IPS DF 6.9 (cell line): ENCODE data around the gene SULT2A1.

ENCODE experiments used
- DNase-seq: peaks from one replicate; pipeline ENCODE4 v3.0.0-alpha.2; 2013; ENCODE audit warnings: low read depth, low spot score
- H3K27ac ChIP-seq: one replicate; pipeline ENCODE4 v1.5.1; 2013; ENCODE audit warnings: low read length, control low read depth
- H3K27me3 ChIP-seq: 2 replicates; pipeline ENCODE4 v1.6.1; 2013; ENCODE audit warnings: mild to moderate bottlenecking, low read length; ENCODE audit not compliant: control insufficient read depth, insufficient read depth
- H3K36me3 ChIP-seq: 2 replicates; pipeline ENCODE4 v1.6.1; 2013; ENCODE audit warnings: low read length; ENCODE audit not compliant: control insufficient read depth, insufficient read depth
- H3K4me1 ChIP-seq: 2 replicates; pipeline ENCODE4 v1.6.1; 2013; ENCODE audit warnings: low read length; ENCODE audit not compliant: control insufficient read depth, insufficient read depth
- H3K4me3 ChIP-seq: 2 replicates; pipeline ENCODE4 v1.5.1; 2013; ENCODE audit warnings: mild to moderate bottlenecking, low read length
- H3K9me3 ChIP-seq: 2 replicates; pipeline ENCODE4 v1.6.1; 2013; ENCODE audit warnings: low read length, inconsistent platforms; ENCODE audit not compliant: control insufficient read depth, insufficient read depth
- WGBS: extraction: QIAGEN DNeasy Blood & Tissue Kit; methylation state at CpG from one replicate; pipeline ENCODE4 v1.1.7; 2013; ENCODE audit warnings: mixed read lengths, missing lambda C conversion rate; ENCODE audit not compliant: insufficient read length, insufficient coverage; 5-methylcytosine and 5-hydroxymethylcytosine counted together

Gene SULT2A1

DNA sequence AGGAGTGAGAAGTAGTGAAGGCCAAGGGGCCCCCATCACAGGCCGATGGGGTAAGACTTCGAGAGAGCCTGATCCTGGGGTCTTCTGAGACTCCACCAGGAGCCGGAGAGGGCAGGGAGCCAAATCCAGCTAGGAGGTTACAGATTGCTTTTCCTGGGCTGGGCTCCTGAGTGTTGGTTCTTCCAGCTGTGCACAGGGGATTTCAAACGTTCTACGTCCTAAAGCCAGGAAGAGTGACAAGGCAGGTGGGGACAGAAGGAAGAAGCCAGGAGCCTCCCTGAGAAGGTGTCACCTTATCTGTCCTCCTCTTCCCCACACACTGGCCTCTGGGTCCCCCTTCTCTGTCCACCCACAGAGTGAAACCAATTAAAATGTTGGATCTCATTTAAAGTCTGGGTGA lies 43.2 kb downstream of the SULT2A1 start:
- Histone ChIP-seq H3K27me3 (no peaks in the 10 kb centered on the region), H3K27ac (no peak overlapping the region), H3K4me3 (no peak overlapping the region), H3K36me3 (no peaks in the 10 kb centered on the region), H3K9me3 (no peaks in the 10 kb centered on the region), H3K4me1 (0 out of 2 replicates have a peak, but pooled peaks cover 3% of the 10 kb centered on the region)
- no CpG with 5 or more reads among the region's 5 CpGs for WGBS
- DNase-seq, result no peak

DNA sequence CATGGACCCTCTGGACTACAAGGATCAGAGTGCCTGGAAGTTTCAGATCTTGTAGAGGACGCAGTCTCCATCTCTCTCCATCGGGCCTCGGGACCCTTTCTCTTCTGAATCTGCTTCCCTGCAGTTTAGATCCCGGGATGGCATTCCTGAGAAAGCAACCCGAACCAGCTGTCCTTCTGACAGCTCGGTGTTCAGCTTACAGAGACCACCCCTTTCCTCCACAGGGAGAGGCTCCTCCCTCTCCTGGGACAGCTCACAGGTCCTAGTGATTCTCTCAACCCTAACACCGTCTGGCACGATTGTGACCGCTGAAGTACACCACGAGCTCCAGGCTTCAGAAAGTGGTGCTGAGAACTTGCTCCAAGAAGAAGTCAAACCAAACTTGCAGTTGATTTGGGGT lies 46.2 kb downstream of the SULT2A1 start:
- WGBS, result no CpG with 5 or more reads among the region's 10 CpGs
- Histone ChIP-seq H3K9me3 (no peaks in the 10 kb centered on the region), H3K27me3 (no peaks in the 10 kb centered on the region), H3K4me3 (no peak overlapping the region; the same call in 1 of the 2 replicates), H3K4me1 (0 out of 2 replicates have a peak, but pooled peaks cover 3% of the 10 kb centered on the region), H3K36me3 (no peaks in the 10 kb centered on the region), H3K27ac (no peak overlapping the region)
- no peak for DNase-seq

DNA sequence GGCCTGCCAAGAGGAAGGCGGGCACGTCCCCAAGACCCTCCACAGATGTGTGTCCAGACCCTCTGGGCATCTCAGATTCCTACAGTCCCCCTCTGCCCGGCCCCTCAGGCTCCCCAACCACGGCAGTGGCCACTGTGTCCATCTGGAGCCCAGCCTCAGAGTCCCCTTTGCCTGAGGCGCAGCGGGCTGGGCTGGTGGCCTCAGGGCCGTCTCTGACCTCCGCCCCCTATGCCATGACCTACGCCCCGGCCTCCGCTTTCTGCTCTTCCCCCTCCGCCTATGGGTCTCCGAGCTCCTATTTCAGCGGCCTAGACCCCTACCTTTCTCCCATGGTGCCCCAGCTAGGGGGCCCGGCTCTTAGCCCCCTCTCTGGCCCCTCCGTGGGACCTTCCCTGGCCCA lies 46.7 kb downstream of the SULT2A1 start:
- H3K4me1 ChIP-seq, result 0 out of 2 replicates have a peak, but pooled peaks cover 3% of the 10 kb centered on the region
- no peaks in the 10 kb centered on the region for H3K27me3 ChIP-seq
- WGBS, result no CpG with 5 or more reads among the region's 16 CpGs
- H3K4me3 ChIP-seq, result no peak overlapping the region
- H3K36me3 ChIP-seq, result no peaks in the 10 kb centered on the region
- DNase-seq, result no peak
- no peaks in the 10 kb centered on the region for H3K9me3 ChIP-seq
- H3K27ac ChIP-seq, result no peak overlapping the region

DNA sequence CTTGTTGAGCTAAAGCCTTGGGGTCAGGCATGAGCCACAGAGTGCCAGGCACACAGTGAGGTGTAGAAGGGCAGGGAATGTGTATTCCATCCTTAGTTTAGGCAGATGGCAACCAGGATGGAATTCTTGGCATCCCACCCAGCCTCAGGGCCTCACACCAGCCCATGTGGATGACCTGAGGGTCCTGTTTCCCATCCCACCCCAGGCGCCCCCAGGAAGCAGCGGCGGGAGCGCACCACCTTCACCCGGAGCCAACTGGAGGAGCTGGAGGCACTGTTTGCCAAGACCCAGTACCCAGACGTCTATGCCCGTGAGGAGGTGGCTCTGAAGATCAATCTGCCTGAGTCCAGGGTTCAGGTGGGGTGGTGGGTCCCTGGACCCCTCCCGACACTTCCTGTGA lies 50.1 kb downstream of the SULT2A1 start:
- Histone ChIP-seq H3K4me1 (0 out of 2 replicates have a peak, but pooled peaks cover 1% of the 10 kb centered on the region), H3K36me3 (no peaks in the 10 kb centered on the region), H3K27ac (no peak overlapping the region), H3K4me3 (no peak overlapping the region), H3K27me3 (no peaks in the 10 kb centered on the region), H3K9me3 (no peaks in the 10 kb centered on the region)
- DNase-seq, result no peak
- no CpG with 5 or more reads among the region's 8 CpGs for WGBS

DNA sequence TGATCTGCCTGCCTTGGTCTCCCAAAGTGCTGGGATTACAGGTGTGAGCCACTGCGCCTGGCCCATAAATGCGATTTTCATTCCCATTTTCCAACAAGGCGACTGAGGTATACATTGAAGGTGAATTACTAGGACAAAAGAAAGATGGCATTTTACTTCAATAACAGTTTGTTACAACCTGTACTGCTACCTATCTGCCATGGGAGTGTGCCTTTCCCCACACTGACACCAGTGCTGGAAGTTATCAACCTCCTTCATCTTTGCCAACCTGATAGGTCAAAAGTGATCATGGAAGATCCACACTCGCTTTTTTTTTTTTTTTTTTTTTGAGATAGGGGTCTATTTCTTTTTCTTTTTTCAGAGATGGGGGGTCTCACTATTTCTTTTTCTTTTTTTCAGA lies 53.4 kb downstream of the SULT2A1 start:
- no peak overlapping the region for H3K4me3 ChIP-seq
- H3K27me3 ChIP-seq, result no peaks in the 10 kb centered on the region
- H3K27ac ChIP-seq, result no peak overlapping the region
- no CpG with 5 or more reads among the region's 4 CpGs for WGBS
- H3K36me3 ChIP-seq, result no peaks in the 10 kb centered on the region
- H3K4me1 ChIP-seq, result no peaks in the 10 kb centered on the region
- DNase-seq, result no peak
- H3K9me3 ChIP-seq, result no peaks in the 10 kb centered on the region

DNA sequence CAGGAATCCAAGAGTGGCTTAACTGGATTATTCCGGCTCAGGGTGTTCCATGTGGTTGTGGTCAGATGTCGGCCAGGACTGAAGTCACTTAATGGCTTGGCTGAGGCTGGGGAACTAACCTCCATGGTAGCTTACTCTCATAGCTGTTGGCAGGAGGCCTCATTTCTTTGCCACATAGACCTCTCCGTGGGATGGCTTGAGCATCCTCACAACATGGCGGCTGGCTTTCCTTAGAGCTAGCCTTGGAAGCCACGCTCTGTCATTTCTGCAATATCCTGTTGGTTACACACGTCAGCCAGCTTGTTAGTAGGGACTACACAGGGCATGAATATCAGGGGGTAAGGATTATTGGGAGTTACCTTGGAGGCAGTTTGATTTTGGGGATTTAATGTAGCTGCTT lies 59.3 kb downstream of the SULT2A1 start:
- no CpG with 5 or more reads among the region's 6 CpGs for WGBS
- Histone ChIP-seq H3K9me3 (no peaks in the 10 kb centered on the region), H3K4me3 (no peak overlapping the region), H3K36me3 (no peaks in the 10 kb centered on the region), H3K27me3 (no peaks in the 10 kb centered on the region), H3K27ac (no peak overlapping the region), H3K4me1 (no peaks in the 10 kb centered on the region)
- no peak for DNase-seq

DNA sequence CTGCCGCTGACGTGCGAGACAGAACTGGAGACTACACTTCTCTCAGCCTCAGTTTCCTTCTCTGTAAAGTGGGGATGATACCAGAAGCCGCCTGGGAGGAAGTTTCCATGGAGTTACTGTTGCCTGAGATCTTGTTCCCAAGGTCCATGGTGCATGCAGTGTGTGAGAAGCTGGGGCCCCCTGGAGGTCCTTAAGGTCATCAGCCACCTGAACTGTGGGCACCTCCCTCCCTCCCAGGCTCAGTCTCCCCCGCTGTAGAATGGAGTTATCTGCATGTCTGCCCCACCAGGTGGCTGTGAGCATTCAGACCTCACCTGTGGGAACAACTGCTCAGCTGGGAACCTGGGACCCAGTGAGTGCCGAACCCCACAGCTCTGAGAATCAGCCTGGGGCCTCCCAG lies 61.7 kb downstream of the SULT2A1 start:
- Histone ChIP-seq H3K9me3 (no peaks in the 10 kb centered on the region), H3K4me1 (no peaks in the 10 kb centered on the region), H3K36me3 (no peaks in the 10 kb centered on the region), H3K27me3 (no peaks in the 10 kb centered on the region), H3K27ac (no peak overlapping the region), H3K4me3 (no peak overlapping the region)
- no CpG with 5 or more reads among the region's 6 CpGs for WGBS
- no peak for DNase-seq

DNA sequence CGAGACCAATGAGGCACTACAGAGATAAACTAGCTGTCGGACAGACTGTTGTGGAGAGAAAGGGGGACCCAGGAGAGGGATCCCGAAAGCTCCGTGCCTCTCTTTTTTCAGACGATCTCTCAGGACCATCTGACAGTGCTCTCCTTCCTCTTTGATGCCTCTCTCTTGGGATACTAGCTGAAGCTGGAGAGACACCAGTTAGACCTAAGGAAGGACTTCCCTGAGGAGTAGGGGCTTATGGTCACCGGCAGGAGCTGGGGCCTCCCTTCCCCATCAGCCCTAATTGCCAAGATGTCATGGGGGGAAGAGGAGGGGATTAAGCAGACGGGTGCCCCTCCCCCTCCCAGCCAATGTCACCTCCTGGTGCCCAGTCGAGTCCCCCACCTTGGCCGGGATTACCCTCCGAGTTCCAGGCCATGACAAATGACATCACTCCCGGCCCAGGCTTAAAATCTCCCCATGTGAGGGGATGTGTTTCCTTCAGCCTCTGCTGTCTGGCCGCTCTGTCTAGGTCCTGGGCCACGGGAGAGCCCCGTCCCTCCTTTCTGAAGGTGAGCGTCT lies 64.6 kb downstream of the SULT2A1 start, which contains the start of gene CRX:
Gene CRX (plus strand): TSS at position 478 of the 561 bp plus-strand sequence. CDS start 12,507 bp downstream, outside the sequence.
- Histone ChIP-seq H3K4me1 (no peaks in the 10 kb centered on the region), H3K27ac (no peak within 1 kb of the TSS), H3K4me3 (no peak within 1 kb of the TSS), H3K9me3 (no peaks in the 10 kb centered on the region), H3K36me3 (no peaks in the 10 kb centered on the region), H3K27me3 (no peaks in the 10 kb centered on the region)
- no peak for DNase-seq
- no CpG with 5 or more reads among the region's 15 CpGs for WGBS
